ENCODE data around the gene RAB8B.

DNA sequence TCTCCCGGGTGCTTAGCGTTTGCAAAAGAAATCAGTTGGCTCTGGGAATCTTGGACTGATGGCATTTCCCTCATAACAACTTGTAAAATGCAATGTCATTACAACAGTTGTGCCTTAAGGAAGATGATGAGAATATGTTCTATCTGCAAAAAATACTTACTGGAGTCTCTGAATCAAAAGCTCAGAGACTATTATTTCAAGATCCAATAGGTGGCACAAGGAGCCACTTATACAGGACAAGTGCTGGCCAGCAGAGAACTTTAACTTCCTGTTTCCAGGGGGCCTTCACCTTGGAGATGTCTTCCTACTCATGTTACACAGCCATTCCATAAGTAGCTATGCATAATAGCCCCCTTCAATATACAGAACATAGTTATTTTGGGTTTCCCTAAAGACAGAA lies 23.2 kb upstream of the RAB8B start:
- TF ChIP-seq, protein P1, sequence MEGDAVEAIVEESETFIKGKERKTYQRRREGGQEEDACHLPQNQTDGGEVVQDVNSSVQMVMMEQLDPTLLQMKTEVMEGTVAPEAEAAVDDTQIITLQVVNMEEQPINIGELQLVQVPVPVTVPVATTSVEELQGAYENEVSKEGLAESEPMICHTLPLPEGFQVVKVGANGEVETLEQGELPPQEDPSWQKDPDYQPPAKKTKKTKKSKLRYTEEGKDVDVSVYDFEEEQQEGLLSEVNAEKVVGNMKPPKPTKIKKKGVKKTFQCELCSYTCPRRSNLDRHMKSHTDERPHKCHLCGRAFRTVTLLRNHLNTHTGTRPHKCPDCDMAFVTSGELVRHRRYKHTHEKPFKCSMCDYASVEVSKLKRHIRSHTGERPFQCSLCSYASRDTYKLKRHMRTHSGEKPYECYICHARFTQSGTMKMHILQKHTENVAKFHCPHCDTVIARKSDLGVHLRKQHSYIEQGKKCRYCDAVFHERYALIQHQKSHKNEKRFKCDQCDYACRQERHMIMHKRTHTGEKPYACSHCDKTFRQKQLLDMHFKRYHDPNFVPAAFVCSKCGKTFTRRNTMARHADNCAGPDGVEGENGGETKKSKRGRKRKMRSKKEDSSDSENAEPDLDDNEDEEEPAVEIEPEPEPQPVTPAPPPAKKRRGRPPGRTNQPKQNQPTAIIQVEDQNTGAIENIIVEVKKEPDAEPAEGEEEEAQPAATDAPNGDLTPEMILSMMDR (IDR thresholded peaks at IDR 0.05; ENCODE audit: poor library complexity, severe bottlenecking) = no peak
- TF ChIP-seq EZH2 (IDR thresholded peaks at IDR 0.05; ENCODE audit: borderline replicate concordance, insufficient read depth, low read length, poor library complexity, severe bottlenecking) (no peak), TAF1 (IDR thresholded peaks at IDR 0.05; ENCODE audit: low read depth) (no peak), EP300 (conservative IDR thresholded peaks at IDR 0.05; ENCODE audit: poor library complexity, severe bottlenecking) (no peak), SMC3 (conservative IDR thresholded peaks at IDR 0.05; ENCODE audit: poor library complexity) (no peak), RAD21 (conservative IDR thresholded peaks at IDR 0.05) (no peak), REST (IDR thresholded peaks at IDR 0.05; ENCODE audit: borderline replicate concordance) (no peak)

Data from neural cell (in vitro differentiated cells).